Stimulated activated CD8-positive, alpha-beta memory T cell treated with anti-CD3 and anti-CD28 coated beads, Interleukin-12 subunit alpha, Interleukin-12 subunit beta, amount 100 ng/mL, for 24 hours (primary cell): Measurements from ENCODE around the gene CPZ.
"Not testable (repeated sequence)": the region's sequence is repeated elsewhere in the genome, so short reads cannot be mapped to it uniquely, and the experiment has no call there.

Experiments
- DNase-seq: peaks from one replicate; pipeline ENCODE4 v3.0.0-alpha.2; 2020; ENCODE audit errors: extremely low read depth

The CPZ gene

DNA sequence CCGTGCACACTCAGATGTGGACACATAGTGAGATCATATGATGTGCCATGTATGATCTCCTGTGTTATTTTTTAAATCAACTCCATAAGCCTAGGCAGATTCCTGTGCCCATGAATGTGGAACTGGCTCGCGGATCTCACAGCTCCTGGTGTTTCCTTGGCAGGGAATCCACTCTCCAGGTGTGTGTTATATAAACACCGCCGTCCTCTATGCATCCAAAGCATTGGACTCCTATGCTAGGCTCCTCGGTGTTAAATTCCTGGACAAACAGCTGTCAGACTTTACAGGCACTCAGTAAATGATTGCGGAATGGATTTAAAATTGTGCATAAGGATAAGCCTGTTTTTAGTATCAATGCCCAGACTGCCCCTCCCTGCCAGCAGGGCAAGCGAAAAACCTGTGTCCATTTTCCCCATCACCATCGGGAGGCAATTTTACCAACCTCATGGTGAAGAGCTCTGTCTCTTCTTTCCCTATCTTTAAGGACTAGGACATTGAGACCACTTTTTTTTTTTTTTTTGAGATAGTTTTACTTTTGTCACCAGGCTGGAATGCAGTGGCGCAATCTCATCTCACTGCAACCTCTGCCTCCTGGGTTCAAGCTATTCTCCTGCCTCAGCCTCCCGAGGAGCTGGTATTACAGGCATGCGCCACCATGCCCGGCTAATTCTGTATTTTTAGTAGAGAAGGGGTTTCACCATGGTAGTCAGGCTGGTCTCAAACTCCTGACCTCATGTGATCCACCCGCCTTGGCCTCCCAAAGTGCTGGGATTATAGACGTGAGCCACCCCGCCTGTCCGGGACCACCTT lies 36.0 kb upstream of the CPZ start:
- DNase-seq, result no peak

- DNase-seq, result no peak
Observed at GRCh38 chr4:8557151-8558076, 35.2 kb upstream of the CPZ start.

DNA sequence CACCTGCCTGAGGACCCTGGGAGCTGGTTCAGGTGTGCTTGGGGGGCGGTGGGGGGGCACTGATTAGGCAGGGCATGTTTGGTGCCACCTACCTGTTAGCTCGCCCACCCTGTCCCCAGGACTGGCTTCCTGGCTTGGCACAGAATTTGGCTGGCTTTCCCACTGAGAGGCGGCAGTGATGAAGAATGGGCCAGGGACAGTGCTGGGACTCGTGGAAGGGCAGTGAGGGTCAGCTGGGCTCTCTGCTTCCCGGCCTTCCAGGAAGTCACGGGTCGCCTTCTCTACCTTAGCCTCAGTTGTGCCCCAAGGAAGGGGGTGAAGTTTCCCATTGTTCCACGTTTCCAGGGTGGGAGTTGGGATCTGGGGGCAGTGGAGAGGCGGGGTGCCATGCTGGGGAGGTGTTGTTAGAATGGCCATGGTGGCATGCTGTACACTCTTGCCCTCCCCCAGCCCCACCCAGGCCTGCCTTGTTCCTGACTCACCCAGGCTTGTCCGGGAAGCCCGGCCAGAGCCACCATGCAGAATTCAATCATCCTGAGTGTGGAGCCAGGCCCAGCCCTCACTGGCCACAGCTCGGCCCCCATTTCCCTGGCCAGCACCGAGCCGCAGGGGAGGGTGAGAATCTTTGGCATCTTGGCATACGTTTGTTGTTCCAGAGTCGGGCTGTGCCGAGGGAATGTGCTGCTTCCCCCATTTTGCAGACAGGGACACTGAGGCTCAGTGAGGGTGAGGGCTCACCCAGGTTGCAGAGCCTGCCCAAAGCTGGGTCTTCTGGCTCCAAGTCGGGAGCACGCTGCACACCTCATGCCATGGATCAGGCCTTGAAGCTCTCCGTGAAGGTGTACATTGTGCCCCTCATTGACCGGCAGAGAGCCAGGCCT lies 34.2 kb upstream of the CPZ start:
- no peak for DNase-seq

DNA sequence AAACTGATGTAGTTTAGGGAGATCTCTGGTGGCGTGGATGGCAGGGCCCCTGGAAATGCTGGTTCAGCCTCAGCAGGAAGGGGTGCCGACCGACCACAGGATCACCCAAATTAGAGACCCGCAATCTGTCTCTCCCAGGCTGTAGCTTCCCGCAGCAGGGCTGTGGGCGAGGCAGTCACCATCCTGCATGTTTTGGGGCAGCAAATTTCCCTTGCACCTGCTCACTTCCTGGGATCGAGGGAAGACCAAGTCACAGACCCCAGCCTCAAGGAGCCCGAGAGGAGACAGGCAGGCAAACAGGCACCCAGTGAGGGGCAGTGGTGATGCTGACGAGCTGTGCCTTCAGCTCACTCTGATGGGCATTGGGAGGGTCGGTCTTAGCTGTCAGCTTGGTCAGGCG lies 33.6 kb upstream of the CPZ start:
- no peak for DNase-seq

- DNase-seq, result no peak
Observed at GRCh38 chr4:8559524-8560264, 32.9 kb upstream of the CPZ start.

DNA sequence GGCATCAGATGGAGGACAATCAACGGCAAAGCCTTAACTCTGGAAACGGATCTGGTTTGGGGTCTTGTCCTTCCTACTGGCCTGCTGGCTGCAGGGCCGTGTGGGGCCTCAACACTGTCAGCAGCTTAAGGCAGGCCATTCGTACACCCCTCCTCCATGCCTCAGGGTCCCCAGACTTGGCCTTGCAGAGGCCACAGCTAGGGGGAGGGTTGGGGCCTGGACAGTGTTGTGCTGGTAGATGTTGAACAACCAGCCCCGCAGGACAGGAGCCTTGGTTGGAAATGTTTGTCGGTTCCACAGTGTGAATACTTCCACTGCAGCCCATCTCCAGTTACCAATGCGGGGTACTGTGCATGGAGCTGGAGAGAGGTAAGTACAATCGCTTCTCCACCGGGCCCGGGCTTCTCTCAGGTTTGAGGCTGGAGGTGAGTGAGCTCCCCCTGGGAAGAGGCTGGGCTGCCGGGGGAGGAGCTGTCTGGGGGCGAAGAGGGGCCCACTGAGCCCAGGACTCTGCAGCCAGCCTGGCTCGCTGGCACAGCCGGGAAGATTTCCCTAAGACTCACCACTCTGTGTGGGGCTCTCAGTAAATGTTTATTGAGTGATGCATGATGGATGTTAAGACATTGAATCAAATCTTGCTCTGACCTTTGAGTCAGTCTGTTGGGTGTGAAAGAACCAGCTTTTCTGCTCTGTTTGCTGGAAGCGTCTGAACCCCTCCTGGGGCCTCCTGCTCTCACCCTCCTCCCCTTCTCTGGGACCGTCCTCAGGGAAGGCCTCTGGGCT lies 32.1 kb upstream of the CPZ start:
- no peak for DNase-seq

- no peak for DNase-seq
Observed at GRCh38 chr4:8564595-8564994, 28.0 kb upstream of the CPZ start.

DNA sequence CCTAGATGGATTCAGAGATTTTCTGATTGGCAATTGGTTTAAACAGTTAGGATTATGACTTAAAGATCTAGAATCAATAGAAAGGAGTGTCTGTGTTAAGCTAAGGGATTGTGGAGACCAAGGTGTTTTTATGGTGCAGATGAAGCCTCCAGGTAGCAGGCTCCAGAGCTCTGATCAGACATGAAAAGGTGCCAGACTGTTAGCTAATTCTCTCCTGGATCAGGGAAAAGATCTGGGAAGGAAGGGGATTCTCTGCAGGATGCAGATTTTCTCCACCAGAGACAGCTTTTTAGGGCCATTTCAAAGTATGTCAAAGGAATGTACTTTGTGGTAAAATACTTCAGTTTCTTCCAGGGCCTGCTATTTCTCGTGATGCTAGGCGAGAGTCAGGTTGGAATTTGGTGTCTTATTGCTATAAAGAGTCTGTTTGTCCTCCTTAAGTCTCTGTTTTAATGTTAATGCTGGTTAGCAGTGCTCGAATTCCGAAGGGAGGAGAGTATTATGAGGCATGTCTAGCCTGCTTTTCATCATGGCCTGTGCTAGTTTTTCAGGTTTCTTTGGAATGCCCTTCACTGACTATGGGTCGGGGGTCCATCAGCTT lies 24.4 kb upstream of the CPZ start:
- DNase-seq, result no peak

DNA sequence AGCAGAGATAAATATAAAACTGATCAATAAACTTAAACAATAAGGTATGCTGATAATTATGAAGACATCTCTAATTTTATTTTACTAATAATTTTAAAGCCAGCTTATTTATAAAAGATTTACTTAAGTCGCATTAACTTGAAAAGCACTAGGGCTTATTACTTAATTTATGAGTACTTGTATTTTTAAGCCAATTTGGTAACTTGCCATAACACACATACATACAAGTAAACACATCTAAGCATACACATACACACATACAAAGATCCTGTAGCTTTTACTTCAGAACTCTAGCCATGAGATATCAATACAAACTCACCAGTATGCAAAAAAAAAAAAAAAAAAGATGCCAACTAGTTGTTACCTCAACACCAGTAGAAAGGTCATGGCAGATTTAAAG lies 22.4 kb upstream of the CPZ start:
- DNase-seq, result no peak

- DNase-seq, result no peak
Observed at GRCh38 chr4:8571702-8572685, 20.6 kb upstream of the CPZ start.

DNA sequence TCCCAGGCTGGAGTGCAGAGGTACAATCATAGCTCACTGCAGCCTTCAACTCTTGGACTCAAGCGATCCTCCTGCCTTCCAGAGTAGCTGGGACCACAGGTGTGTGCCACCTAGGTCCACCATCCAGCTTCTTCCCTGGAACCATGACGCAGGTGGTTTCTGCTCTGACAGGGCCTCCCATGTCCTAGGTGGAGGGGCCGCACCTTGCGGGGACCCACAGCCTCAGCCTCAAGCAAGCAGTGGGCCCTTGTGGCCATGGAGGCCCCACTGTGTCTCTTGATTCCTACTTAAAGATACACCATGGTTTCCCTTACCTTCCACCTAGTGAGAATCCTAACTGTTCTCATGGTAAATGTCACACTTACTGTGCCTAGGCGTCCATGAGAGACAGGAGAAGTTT lies 19.3 kb upstream of the CPZ start:
- DNase-seq, result no peak

GRCh38 chr4:8574796-8575370 lies 17.7 kb upstream of the CPZ start:
- DNase-seq, result no peak

DNA sequence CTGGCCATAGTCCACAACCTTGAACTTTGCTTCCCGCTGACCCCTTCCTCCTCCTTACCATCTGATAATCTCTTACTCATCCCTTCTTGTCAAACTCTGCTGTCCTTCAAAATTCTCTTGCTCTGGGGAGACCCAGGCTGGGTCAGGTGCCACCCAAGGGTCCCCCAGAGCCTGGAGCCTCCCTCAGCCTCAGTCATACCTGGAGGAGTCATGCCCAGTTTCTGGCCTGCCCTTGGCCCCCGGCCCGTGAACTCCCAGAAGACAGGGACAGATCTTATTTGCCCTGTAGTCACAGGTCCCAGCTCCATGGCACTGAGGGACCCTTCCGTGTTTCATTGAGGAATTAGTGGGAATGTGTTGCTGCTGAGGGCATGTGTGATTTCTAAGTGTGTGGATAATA lies 17.1 kb upstream of the CPZ start:
- DNase-seq, result no peak

DNA sequence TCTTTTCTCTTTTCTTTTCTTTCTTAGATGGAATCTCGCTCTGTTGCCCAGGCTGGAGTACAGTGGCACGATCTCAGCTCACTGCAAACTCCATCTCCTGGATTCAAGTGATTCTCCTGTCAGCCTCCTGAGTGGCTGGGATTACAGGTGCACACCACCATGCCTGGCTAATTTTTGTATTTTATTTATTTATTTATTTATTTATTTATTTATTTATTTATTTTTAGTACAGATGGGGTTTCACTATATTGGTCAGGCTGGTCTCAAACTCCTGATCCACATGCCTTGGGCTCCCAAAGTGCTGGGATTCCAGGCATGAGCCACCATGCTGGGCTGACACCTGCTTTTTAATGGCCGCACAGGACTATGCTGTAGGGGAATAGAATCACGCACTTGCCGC lies 16.0 kb upstream of the CPZ start:
- not testable (repeated sequence) for DNase-seq

- no peak for DNase-seq
Observed at GRCh38 chr4:8577046-8577445, 15.5 kb upstream of the CPZ start.

DNA sequence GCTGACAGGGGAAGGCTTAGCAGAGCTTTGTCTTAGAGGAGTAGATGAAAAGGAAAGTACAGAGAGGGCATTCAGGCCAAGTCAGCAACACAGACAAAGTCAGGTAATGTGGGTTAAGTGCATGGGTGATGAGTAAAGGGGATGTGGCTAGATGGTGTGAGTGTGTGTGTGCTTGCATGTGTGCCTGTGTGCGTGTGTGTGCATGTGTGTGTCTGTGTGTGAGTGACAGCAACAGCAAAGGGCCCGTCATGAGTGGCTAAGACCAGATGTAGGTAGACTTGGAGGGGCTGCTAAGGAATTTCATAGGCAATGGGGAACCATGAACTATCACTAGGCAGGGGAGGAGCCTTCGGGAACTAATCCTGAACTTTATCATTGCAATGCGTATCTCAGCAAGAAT lies 14.6 kb upstream of the CPZ start:
- DNase-seq, result no peak

DNA sequence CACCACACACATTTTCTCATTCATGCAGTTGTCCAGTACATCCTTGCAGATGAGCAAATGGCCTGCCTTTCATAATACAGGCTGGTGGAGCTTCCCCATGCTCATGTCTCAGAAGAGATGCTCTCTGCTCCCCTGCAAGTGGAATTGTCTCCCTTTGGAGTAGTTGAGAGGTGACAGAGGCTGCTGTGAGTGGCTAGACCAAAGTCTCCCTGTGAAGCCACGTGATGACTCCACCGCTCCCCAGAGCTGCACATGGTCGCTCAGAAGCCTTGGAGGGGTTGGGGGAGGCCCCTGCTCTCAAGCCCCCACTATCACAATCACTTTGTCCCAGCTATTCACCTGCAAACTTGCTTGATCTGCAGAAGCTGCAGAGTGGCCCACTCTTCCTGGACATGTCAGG lies 13.8 kb upstream of the CPZ start:
- no peak for DNase-seq

GRCh38 chr4:8579526-8580320 lies 12.8 kb upstream of the CPZ start:
- no peak for DNase-seq
